ENCODE measurements around the gene OSBPL6.
"Not testable (repeated sequence)": the region's sequence is repeated elsewhere in the genome, so short reads cannot be mapped to it uniquely, and the experiment has no call there.

Gene OSBPL6

DNA sequence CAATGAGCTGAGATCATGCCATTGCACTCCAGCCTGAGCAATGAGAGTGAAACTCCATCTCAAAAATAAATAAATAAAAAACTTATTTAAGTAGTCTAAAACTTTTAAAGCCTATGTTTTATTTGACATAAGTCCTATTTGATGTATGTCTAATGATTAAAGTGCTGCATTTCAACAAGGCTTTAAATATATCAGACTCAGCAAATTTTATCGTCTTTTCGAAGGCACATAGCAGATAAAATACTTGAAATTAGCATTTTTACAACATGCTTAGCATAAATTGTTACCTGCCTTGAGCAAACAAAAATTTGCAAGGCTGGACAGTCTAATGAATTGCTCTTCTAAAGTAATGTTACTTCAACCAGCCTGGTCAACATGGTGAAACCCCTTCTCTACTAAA lies 170.8 kb downstream of the OSBPL6 start:
- DNase-seq: no peak

DNA sequence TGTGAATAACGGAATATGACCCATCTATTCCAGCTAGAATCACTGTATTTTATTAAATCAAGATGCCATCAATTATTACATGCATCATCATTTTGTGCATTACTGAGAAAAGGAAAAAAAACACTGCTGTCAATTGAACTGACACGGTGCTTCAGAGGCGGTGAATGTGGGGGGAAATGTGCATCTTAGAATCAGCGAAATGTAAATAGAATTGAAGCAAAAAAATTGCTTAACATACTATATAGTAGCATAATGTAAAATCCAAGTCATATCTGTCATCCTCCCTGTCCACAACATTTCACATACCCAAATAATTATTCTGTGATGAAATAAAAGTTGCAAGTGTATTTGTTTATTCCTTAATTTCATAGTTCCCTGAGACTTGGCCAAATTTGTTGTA lies 172.1 kb downstream of the OSBPL6 start:
- no peak for DNase-seq

DNA sequence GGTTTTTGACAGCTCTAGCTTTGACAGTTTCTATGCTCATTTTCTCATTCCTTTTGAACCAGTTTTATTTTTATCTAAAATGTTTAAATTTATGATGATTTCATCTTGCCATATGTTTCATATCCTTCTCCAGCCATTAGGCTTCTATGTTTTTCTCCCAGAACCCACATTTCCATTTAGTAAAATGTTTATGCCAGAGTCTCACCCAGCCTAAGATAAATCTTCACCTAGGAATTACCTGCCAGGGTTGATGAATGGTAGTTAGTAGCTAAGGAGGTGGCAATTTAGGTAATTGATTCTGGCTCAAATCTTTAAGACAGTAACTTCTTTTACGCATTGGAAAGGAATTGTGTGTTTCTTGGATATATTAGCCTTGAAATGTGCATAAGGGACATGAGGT lies 173.0 kb downstream of the OSBPL6 start:
- DNase-seq: no peak

DNA sequence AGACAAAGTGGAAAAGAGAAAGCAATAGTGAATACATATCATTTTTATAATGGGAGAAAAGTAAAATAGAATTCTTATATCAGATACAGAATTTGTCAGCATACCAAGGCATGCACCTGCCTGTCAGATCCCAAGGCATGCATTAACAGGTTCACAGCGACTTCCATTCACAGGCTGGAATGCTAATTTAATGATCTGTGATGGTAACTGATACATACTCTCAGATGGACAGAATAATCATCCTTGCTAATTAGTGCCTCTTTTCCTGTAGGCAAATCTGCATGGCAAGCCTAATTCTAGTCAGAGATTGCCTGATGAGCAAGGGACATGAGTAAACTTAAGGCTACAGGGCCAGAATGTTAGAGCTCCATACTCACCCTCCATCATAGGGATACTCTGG lies 180.6 kb downstream of the OSBPL6 start:
- DNase-seq: no peak

DNA sequence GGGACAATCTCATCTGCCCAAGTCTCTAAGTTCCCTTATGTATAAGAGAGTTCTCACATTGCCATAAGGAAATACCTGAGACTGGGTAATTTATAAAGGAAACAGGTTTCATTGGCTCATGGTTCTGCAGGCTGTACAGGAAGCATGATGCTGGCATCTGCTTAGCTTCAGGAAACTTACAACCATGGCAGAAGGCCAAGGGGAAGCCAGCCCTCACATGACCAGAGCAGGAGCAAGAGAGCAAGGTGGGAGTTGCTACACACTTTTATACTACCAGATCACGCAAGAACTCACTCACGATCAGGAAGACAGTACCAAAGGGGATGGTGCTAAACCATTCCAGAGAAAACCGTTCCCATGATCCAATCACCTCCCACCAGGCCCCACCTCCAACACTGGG lies 182.7 kb downstream of the OSBPL6 start:
- no peak for DNase-seq

DNA sequence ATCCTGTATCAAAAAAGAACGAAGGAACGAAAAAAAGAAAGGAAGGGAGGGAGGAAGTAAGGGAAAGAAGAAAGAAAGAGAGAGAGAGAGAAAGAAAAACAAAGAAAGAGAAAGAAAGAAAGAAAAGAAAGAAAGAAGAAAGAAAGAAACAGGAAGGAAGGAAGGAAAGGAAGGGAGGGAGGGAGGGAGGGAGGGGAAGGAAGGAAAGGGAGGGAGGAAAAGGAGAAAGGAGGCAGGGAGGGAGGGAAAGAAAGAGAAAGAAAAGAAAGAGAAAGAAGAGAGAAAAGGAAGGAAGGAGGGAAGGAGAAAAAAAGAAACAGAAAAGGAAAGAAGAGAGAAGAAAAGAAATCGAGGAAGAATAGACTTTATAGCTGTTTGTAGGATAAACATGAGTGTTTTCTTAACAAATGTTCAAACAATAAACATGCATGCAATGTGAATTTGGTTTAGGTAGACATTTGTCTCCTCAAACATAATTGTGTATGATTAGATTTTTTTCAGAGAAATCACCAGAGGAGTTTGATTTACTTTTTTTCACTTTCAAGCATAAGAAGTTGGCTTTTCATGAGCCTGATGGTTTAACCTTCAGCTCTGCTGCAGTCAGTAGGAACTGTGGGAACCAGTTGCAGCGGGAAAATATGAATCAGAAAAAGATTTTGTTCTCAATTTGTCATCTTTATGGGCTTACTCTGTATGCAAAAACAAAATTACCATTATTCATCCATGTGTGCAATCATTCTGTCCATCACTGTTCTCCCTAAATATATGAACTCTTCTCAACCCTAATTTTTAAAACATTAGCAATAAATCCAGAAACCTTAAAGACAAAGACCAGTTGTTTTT lies 185.1 kb downstream of the OSBPL6 start:
- no peak for DNase-seq

DNA sequence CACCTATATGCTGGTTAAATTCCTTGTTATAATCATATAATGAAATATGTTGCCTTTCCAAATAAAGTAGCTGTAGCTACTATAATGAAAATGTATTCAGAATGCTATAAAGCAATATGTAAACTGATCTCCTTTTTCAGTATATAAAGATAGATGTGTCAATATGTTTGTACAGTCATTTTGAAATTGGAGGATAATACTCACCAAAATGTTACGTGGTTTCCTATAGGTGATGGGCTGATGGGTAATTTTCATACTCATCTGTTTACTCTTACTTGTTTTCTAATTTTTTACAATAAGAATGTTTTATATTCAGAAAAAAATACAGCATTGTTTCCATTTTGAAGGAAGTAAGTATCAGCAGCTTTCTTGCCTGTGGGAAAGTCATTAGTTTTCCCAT lies 186.5 kb downstream of the OSBPL6 start:
- no peak for DNase-seq

DNA sequence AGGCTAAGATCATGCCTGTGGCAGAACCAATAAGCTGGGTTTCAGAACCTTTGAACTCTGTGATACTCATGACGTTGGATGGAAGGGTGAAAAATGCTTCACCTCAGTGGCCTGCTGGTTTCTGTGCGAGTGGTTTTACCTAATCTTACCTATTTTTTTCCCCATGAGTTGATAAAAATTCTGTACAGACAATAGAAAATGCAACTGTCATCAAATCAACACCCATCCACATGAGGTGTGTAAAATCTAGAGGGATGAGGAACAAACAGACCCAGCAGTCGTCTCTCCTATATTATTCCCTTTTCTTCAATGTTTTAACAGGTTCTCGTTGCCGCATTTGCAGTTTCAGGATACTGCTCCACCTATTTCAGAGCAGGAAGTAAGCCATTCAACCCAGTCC lies 189.4 kb downstream of the OSBPL6 start:
- DNase-seq: no peak

DNA sequence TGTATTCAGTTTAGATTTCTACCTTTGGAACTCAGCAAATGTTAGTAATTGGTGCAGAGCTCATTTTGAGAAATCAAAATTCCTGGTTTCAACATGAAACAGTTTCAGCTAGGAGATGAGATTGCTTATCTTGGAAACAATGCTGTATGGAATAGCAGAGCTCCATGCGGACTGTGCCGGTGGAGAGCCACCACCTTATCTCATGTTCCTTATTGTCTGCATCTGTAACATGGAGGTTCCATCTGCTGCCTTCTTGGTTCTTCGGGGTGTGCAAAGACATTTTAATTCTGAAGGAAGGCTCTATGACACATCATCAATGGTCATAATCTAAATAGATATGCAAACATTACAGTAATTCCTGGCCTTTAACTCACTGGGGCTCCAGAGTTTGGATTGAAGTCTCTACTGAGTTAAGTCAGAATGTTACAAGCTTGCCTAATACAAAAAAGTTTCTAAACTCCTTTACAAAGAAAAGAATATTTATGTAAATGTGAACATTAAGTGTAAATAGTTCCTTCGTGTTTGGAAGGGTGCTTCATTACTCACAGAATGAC lies 191.4 kb downstream of the OSBPL6 start:
- no peak for DNase-seq

DNA sequence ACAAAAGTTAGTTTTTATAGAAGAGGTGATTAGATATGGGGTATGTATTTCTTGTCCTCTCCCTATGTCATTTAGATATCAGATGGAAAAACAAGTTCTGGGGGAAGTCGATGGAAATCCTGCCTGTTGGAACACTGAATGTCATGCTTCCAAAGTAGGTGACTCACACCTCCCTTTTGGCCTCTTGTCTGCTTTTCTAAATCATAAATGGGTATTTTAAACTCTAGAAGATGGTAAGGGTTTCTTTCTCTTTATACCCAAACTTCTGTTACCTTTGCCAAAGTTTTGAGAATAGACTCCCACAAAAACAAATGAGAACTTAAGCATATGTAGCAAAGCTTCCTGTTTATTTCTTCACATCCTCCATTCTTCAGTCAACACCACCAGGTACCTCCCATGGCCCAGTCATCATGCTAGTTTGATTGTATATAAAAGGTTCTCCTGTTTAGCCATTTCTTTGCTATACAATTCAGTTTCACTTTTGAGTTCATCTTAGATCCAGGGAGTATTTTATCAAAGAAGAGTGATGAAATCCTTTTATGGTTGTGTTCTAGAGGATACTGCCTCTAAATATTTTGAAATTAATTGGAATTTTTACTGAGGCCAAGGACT lies 192.8 kb downstream of the OSBPL6 start:
- DNase-seq: no peak

DNA sequence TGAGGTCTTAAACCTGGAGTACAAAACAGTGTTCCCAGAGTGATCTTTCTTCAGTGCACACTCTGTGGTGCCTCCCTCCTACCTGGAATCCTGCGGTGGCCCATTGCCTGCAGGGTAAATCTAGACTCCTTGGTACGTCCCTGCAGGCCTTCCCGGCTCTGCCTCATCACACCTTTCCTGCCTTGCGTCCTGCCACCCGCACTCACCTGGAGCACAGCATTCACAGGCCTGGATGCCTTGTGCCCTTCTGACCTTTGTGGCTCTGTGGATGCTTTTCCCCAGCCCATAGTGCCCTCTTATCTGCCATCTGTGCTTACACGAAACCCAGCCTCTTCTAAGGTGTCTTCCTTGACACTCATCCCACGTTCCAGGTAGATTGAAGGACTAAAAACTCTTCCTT lies 194.0 kb downstream of the OSBPL6 start:
- no peak for DNase-seq

DNA sequence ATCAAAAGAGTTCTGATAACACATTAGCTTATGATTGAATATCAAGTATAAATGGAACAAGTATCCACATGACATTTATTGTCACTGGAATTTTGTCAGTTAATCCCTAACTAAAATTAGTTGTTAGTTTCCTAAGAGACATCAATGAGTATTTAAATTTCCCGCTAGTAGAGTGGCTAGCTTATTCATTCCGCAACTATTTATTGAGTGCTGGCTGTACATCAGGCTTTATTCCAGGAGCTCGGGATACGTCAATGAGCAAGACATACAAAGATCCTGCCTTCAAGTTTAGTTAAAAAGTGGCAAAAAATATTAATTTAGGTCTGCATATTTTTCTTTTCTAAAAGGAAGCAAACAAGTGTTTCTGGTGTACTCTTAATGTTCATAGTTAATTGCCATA lies 197.4 kb downstream of the OSBPL6 start:
- no peak for DNase-seq

DNA sequence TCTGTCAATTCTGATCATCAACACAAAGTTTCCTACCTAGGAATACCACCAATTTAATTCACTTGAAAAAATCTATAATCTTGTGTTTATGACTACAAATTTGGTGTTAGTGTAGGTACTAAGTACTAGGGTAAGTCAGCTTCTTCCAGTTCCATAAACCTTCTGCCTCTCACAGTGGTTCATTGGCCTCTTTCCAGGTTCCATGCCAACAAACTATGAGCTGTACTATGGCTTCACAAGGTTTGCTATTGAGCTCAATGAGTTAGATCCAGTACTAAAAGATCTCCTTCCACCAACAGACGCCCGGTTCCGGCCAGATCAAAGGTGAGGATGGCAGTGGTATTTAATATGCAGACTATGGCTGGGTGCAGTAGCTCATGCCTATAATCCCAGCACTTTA lies 197.9 kb downstream of the OSBPL6 start:
- DNase-seq: no peak

DNA sequence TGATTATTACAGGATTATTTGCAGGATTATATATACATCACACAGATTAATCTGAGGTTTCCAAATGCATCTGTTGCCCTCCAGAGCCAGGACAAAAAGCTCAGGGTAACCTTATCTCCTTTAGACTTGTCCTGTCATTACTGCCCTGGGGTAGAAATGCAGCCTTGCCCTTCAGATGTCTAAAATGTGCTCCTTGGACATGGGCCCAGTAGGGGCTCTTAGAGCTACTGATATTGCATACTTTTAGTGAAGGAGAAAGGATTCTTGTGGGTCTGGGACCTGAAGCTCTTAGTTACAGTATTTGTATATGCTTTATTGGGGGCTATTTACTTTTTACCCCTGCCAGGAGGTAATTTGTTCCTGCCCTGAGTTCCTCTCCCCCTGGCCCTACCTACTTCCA lies 200.5 kb downstream of the OSBPL6 start:
- no peak for DNase-seq

DNA sequence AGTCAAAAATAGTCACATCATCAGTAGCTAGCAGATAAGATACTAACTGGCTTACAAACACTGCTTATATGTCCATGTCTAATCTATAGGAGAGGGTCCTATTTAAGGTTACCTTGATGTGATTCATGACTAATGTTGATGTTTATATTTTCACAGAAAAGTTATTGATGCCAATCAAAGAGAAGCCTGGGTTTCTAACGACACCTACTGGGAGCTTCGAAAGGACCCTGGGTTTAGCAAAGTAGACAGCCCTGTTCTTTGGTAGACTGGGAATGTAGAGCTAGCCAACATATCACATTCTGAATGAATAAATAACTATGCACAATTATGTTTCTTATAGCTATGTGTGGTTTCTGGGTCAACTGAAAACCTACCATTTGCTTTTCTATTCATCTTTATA lies 201.0 kb downstream of the OSBPL6 start:
- DNase-seq: no peak

DNA sequence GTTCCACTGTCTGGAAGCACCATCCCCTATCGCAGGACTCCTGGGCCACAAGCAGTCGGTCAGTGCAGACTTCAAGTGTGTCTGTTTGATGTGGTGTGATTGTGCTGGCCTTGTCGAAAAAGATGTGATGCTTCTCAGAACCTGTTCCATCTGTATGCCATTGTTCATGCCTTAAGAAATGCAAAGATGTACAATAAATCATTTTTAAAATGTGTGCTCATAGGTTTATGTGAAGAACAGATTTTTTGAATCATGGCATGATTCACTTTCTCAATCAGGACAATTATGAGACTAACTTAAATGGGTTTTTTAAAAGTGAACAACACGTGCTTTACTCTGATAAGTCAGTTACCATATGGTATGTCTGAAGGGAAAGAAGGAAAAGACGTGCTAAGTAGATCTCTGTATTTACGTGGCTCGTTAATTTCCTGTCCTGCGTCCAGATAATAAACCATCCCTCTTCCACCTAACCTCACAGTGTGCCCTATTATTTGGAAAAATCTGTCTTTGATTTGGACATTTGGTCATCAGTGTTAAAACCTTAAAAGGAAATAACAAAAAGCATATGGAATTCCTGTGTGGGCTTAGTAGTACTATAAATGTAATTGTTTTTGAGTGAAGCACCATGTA lies 201.7 kb downstream of the OSBPL6 start:
- no peak for DNase-seq

DNA sequence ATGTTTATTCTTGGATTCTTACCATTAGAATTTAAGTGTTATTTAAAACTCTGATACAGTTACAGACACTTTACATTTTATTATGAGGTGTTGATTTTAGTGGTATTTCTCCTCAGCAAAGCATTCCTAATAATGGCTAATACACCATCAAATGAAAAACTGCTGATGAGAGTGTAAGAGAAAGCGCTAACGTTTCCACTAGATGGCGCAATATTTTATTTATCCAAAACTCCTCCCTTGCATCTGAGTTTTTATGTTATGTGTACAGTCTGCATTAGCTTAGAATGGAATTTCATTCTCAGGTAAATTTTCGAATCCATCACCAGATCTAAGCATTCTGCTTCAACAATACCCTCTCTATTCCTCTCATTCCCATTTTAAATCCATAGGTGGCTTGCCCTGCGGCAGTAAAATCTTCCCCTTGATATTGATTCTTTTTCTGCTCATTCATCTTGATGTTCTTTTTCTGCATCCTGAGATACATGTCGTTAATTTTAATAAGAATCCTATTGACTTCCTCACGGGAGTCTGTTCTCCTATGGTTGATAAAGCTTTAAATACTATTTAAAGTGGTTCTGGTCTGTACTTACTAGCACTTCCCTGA lies 202.8 kb downstream of the OSBPL6 start:
- DNase-seq: no peak

DNA sequence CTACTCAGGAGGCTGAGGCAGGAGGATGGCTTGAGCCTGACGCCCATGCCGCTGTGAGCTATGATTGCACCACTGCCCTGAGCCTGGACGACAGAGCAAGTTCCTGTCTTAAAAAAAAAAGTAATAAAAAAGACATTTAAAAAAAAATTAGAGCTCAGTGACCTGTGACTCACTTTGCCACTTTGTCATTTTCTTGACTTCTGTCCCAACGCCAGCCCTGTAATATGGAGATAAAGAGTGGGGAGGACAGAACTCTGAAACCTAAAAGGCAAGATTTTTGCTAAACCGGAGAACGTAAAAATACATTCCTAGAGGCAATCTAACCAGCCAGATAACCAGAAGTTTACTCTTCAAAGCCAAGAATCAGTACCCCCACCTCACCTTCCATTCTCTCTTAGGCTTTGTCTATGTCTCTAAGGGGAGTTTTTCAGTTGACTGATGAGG lies 207.7 kb downstream of the OSBPL6 start:
- no peak for DNase-seq

DNA sequence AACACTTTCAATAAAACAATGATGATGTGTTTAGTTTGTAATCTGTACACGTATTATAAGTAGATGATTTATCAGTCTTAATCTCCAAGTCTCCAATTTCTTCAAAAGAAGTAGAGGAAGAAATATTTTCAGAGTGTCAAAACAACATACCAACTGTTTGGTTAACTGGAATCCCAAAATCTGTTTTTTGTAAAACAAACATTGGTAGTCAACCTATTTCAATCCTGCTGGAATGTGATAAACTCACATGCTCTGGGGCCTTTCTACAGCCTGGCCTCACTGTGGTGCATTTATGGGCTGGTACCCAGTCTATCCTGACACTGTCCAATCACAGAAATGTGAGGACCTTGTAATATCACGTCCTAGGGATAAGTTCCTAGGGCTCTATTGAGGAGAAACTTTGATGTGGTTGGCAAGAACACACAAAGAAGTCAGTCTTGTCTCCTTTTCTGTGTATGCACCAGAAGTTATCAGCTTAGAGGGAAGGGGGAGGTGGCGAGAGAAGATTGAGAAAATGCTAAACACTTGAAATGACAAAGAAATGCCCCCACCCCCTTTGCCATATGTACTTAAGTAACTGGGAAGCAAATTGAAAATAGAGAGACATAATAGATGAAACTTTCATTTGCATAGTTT lies 209.5 kb downstream of the OSBPL6 start:
- DNase-seq: no peak

DNA sequence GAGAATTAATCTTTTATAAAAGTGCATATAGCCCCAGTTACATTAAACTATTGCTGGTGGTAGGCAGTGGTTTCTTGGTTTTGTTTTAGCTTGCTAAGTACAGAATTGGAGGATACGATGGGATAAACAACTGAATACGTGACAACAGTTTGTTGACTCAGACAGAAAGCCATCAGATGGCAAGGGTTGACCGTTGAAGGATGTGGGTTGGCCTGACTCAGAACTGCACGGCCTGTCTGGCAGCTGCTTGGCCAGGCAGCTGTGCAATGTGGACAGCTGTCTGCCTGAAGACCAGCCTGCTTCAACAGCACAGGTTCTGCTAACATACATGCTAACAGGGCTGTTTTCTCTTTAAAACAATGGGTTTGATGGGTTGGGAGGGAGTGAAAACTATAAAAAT lies 210.1 kb downstream of the OSBPL6 start:
- no peak for DNase-seq

DNA sequence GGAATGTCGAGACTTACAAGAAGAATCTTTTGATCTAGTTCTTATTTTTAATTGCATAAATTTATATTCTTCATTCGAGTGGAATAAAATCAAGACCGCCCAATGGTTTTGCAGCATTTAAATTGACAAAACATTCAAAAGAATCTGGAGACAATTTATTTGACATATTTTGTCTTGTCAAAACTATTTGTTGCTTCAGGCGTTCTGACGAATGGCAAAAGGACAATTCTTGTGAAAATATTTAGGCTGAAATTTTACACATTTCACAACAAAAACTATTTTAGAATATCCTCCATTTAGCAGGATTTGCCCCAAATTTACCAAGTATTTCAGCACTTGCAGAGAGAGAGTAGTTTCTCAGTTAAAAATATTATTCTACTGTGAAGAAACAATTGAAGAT lies 214.9 kb downstream of the OSBPL6 start:
- no peak for DNase-seq

DNA sequence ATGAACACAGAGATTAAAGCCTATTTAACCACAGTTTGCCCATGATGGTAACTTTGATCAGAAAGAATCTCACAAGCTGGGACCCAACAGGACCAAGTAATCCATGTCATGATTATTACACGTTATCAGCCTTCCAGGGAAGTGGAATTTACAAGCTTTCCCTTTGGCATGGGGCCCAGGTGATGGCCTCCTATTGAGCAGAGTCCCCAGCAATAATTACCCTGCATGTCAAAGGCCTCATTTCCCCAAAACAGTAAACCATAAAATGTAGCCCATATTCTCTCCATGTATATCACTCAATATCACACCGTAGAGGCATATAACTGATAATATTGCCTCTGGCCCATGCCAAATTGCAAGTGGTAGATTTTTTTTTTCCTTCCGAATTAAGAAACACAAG lies 217.7 kb downstream of the OSBPL6 start:
- no peak for DNase-seq

DNA sequence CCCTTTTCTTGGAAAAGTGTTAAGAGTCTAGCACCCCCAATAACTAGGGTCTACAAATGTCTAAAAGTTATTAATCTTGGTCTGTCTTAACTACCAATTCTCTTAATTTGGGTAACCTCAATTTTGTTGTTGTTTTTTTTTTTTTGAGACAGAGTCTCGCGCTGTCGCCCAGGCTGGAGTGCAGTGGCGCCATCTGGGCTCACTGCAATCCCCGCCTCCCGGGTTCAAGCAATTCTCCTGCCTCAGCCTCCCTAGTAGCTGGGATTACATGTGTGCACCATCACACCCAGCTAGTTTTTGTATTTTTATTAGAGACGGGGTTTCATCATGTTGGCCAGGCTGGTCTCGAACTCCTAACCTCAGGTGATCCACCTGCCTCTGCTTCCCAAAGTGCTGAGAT lies 218.1 kb downstream of the OSBPL6 start:
- DNase-seq: not testable (repeated sequence)
